ENCODE data around the gene IL17B.

DNA sequence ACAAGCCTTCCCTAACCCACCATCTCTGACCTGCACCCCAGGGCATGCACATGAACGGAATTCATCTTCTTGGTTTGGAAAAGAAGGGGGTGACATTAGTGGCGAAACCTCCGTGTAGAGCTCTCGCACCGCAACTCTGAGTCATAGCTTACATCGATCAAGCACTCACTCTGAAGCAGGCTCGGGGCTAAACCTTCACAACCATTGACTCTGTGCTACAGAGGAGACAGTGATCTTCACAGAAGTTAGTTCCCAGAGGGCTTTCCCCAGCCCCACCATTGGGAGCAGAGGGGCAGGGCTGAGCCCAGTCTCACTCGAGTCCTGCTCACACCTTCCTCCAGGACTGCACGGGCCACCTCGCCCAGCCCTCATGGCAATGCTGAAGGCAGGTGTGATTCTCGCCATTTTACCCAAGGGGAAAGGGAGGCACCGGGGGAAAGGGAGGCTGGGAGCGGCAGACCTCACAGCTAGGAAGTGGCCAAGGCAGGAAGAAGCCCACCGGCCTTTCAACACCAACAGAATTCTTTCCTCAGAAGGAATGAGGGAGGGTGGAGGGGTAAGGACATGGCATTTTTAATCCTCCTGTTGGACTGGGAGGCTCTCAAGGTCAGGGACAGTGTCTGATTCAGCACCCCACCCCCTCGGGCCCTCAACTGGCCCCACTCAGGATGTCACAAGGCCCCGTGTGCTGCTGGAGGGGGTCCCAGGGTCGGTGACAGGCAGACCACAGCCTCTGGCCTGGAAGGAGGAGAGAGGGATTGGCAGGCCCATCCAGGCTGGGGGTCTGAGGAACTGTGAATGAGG, 25.9 kb upstream of the IL17B start:
- TF ChIP-seq, protein P1, sequence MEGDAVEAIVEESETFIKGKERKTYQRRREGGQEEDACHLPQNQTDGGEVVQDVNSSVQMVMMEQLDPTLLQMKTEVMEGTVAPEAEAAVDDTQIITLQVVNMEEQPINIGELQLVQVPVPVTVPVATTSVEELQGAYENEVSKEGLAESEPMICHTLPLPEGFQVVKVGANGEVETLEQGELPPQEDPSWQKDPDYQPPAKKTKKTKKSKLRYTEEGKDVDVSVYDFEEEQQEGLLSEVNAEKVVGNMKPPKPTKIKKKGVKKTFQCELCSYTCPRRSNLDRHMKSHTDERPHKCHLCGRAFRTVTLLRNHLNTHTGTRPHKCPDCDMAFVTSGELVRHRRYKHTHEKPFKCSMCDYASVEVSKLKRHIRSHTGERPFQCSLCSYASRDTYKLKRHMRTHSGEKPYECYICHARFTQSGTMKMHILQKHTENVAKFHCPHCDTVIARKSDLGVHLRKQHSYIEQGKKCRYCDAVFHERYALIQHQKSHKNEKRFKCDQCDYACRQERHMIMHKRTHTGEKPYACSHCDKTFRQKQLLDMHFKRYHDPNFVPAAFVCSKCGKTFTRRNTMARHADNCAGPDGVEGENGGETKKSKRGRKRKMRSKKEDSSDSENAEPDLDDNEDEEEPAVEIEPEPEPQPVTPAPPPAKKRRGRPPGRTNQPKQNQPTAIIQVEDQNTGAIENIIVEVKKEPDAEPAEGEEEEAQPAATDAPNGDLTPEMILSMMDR (IDR thresholded peaks at IDR 0.05; ENCODE audit: extremely low read depth in 1 of 2, insufficient read depth in 1 of 2, low read depth in 1 of 2, low read length in 2 of 2), result no peak
- TF ChIP-seq POLR2A (IDR thresholded peaks at IDR 0.05; ENCODE audit: low read depth, low read length), result no peak
- TF ChIP-seq EZH2 (IDR thresholded peaks at IDR 0.05; ENCODE audit: borderline replicate concordance, low read depth, low read length, severe bottlenecking), result no peak
- no peak for TF ChIP-seq POLR2AphosphoS5 (IDR thresholded peaks at IDR 0.05; ENCODE audit: insufficient read depth, low read depth, low read length)
- TF ChIP-seq, protein P2, sequence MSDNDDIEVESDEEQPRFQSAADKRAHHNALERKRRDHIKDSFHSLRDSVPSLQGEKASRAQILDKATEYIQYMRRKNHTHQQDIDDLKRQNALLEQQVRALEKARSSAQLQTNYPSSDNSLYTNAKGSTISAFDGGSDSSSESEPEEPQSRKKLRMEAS (IDR thresholded peaks at IDR 0.05; ENCODE audit: insufficient read depth, insufficient read length), result no peak

Data from endothelial cell of umbilical vein (primary cell).